Lung (tissue), 12 donors: ENCODE data around the gene CRYM. TPM values are rescaled to one million over a fixed set of nuclear protein-coding genes. Genes with fewer than 3 reads are reported as not detected.

ENCODE experiments used
- ATAC-seq: fragments of 200-7000 bp; cut with Tn5 transposase; one replicate; pipeline ENCODE4 v1.9.1; 2020; ENCODE audit warnings: moderate number of reproducible peaks; ENCODE audit not compliant: insufficient read depth, low FRiP score
- DNase-seq, 3 donors: peaks; one replicate each; pipeline ENCODE4 v3.0.0-alpha.2; 2013 to 2017
- H3K27ac ChIP-seq, 2 donors: one replicate each; pipeline ENCODE4 v1.5.1; 2013; ENCODE audit warnings: mild to moderate bottlenecking in 2 of 2, moderate library complexity in 2 of 2, control low read depth in 1 of 2, inconsistent platforms in 1 of 2, low read depth in 1 of 2, low read length in 1 of 2
- H3K27me3 ChIP-seq, 3 donors: one replicate each; pipeline ENCODE4 v1.5.1; 2013; ENCODE audit warnings: low read length in 2 of 3; ENCODE audit not compliant: control insufficient read depth in 3 of 3, insufficient read depth in 3 of 3
- H3K36me3 ChIP-seq, 4 donors: one replicate each; pipeline ENCODE4 v1.5.1; 2013; ENCODE audit warnings: low read length in 4 of 4, mild to moderate bottlenecking in 1 of 4, moderate library complexity in 1 of 4; ENCODE audit not compliant: control insufficient read depth in 4 of 4, insufficient read depth in 4 of 4
- H3K4me1 ChIP-seq, 5 donors: one replicate each; pipeline ENCODE4 v1.5.1; 2013; ENCODE audit warnings: low read length in 5 of 5, mild to moderate bottlenecking in 2 of 5, moderate library complexity in 1 of 5; ENCODE audit not compliant: control insufficient read depth in 5 of 5, insufficient read depth in 5 of 5
- H3K4me3 ChIP-seq: one replicate; pipeline ENCODE4 v1.5.1; 2013; ENCODE audit warnings: mild to moderate bottlenecking, control low read depth, moderate library complexity
- H3K9ac ChIP-seq, 2 donors: one replicate each; pipeline ENCODE4 v1.5.1; 2013; ENCODE audit warnings: low read length in 2 of 2, control low read depth in 1 of 2; ENCODE audit not compliant: insufficient read depth in 1 of 2
- H3K9me3 ChIP-seq, 4 donors: one replicate each; pipeline ENCODE4 v1.5.1; 2013; ENCODE audit warnings: low read length in 3 of 4, mild to moderate bottlenecking in 1 of 4, moderate library complexity in 1 of 4; ENCODE audit not compliant: control insufficient read depth in 4 of 4, insufficient read depth in 3 of 4
- WGBS, 2 donors: extraction: QIAGEN DNeasy Blood & Tissue Kit; methylation state at CpG; one replicate each; pipeline ENCODE4 v1.1.7; 2013; 5-methylcytosine and 5-hydroxymethylcytosine counted together
- polyA plus RNA-seq, 2 donors: library from polyadenylated mRNA; stranded (reverse); fragments of 200-250 nt; gene quantifications; one replicate each; pipeline ENCODE4 v1.2.1, GENCODE V29; 2013
- total RNA-seq, 2 donors: library from RNA; depleted of rRNA in 1 of 2; stranded (reverse); fragments of >200 nt in 1 of 2; gene quantifications; one replicate each; pipeline ENCODE4 v1.2.1, GENCODE V29; 2014 to 2021
- TF ChIP-seq, protein P1 (sequence below): IDR thresholded peaks from 2 replicates; pipeline ENCODE4 v1.5.1; 2012; ENCODE audit warnings: mild to moderate bottlenecking; ENCODE audit errors: control extremely low read depth, extremely low read depth
- donor health status: control.
- donor health status: control.
- donor health status: Bipolar disorder and iron deficiency.
- donor health status: healthy.
- donor health status: DM: yes; HTN: yes; CAD: no.

CRYM gene
- total and polyA plus RNA-seq, 4 donors = 5.4 to 11.9 (median 9.3) TPM

DNA sequence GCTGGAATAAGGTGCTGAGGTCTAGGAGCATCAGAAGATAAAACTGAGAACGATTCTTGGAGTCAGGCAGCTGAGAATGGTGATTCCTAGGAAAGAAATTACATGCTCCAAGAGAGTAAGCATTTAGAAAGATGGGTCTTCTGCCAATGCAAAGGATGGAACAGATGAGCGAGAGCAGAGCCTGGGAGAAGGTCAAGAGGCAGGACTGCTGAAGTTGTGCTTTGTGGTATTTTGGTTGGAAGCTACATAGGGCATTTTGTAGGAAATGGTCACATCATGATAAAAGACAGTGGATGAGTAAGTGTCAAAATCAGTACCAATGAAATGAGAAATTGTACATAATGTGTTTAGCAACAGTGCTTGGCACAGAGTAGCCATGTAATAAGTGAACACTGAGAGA is 1.4 kb upstream of the CRYM start:
- TF ChIP-seq, protein P1, sequence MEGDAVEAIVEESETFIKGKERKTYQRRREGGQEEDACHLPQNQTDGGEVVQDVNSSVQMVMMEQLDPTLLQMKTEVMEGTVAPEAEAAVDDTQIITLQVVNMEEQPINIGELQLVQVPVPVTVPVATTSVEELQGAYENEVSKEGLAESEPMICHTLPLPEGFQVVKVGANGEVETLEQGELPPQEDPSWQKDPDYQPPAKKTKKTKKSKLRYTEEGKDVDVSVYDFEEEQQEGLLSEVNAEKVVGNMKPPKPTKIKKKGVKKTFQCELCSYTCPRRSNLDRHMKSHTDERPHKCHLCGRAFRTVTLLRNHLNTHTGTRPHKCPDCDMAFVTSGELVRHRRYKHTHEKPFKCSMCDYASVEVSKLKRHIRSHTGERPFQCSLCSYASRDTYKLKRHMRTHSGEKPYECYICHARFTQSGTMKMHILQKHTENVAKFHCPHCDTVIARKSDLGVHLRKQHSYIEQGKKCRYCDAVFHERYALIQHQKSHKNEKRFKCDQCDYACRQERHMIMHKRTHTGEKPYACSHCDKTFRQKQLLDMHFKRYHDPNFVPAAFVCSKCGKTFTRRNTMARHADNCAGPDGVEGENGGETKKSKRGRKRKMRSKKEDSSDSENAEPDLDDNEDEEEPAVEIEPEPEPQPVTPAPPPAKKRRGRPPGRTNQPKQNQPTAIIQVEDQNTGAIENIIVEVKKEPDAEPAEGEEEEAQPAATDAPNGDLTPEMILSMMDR = no peak
- ATAC-seq (no peak), DNase-seq (no peak)
- H3K27ac ChIP-seq = no peak overlapping the region
- H3K36me3 ChIP-seq = no peaks in the 10 kb centered on the region
- no peak overlapping the region for H3K4me3 ChIP-seq
- H3K27me3 ChIP-seq = peaks cover 5 to 40% (median 19%) of the 10 kb centered on the region in 3 donors
- H3K4me1 ChIP-seq = peaks cover 0 to 8% (median 5%) of the 10 kb centered on the region in 5 donors
- peaks cover 0 to 2% (median 0%) of the 10 kb centered on the region in 4 donors for H3K9me3 ChIP-seq
- 79 to 98% methylated on average over 2 of the region's 2 CpGs for WGBS, 2 donors
- no peak overlapping the region for H3K9ac ChIP-seq

DNA sequence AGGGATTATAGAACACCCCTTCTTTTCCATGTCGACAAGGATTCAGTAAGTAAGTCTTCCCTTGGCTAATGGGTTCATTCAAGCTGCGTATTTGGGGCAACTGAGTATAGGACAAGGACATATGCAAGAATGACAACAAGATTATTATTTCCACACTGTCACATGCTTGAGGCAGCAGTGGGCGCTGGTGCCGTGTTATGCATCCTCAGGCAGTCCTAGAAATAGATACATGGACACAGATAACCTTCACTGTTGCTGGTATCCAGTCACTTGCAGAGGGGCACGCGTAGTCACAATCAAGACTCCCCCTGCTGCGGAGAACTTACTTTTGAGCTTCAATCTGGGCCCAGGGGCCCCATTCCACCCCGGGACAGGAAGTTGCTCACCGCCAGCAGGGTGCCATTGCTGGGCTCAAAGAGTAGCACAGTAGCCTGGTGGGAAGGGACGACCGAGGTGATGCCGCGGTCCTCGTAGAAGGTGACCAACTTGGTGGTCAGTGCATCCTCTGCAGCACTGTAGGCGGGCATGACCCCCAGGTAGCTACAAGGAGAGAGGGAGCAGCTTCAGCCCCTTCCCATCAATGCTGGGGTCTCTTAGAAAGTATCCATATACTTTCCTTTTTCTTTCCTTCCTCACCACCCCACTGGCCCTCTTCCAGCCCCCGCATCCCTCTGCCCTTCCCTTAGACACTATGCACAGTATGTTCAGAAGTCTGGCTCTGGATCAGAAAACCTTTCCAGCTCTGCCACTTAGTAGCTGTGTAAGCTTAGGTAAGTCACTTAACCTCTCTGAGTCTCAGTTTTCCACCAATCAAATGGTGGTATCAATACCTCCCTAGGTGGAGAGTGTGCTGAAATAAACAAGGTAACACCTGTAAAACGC is 804 bp downstream of the CRYM start:
- Histone ChIP-seq H3K9ac (no peak overlapping the region), H3K4me1 (peaks cover 0 to 8% (median 2%) of the 10 kb centered on the region in 5 donors), H3K4me3 (no peak overlapping the region), H3K27ac (peak overlapping the region in 1 of 2 donors; percentile 83), H3K36me3 (no peaks in the 10 kb centered on the region), H3K27me3 (peaks cover 5 to 39% (median 19%) of the 10 kb centered on the region in 3 donors), H3K9me3 (peaks cover 0 to 2% (median 0%) of the 10 kb centered on the region in 4 donors)
- TF ChIP-seq, protein P1 = no peak
- ATAC-seq = no peak
- 71 to 74% methylated on average over 17 of the region's 17 CpGs for whole genome bisulfite sequencing, 2 donors
- no peak for DNase-seq

DNA sequence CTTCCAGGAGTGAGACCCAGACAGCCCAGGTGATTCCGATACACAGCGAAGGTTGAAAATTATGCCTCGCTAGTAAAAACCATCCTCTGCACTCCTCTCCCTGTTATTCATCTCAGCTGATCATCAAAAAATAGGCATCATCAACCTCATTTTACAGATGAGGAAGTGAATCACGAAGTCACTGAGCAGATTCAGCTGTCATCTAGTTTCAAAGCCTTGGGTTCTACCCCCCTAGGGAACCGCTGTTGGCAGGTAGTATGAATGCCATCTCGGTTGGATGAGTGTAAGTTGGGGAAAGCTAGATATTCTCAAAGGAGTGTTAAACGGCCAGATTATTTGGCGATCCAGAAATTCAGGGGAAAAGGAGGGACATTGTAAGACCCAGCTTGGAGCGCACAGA is 2.0 kb downstream of the CRYM start:
- H3K27ac ChIP-seq = no peak overlapping the region
- H3K9me3 ChIP-seq = peaks cover 0 to 2% (median 0%) of the 10 kb centered on the region in 4 donors
- peaks cover 5 to 34% (median 15%) of the 10 kb centered on the region in 3 donors for H3K27me3 ChIP-seq
- DNase-seq (no peak), ATAC-seq (no peak)
- no peak overlapping the region for H3K9ac ChIP-seq
- H3K4me3 ChIP-seq = no peak overlapping the region
- TF ChIP-seq, protein P1 = no peak
- H3K4me1 ChIP-seq = peaks cover 0 to 8% (median 2%) of the 10 kb centered on the region in 5 donors
- WGBS, 2 donors = 87 to 89% methylated on average over 9 of the region's 9 CpGs
- H3K36me3 ChIP-seq = no peaks in the 10 kb centered on the region
